Uterus (tissue), 4 donors: Measurements from ENCODE around the gene CCT7. TPM values are rescaled to one million over a fixed set of nuclear protein-coding genes. Genes with fewer than 3 reads are reported as not detected.

Experiments
- DNase-seq, 2 donors: peaks; one replicate each; pipeline ENCODE4 v3.0.0-alpha.2; 2019 to 2020
- H3K27ac ChIP-seq, 2 donors: fragments of 200-600 bp; sonication (generic); 1 replicate in 1 of 2; 2 replicates in 1 of 2; pipeline ENCODE4 v1.5.1; 2016 to 2018
- H3K27me3 ChIP-seq, 2 donors: fragments of 200-600 bp; sonication (generic); one replicate each; pipeline ENCODE4 v1.5.1; 2018 to 2019; ENCODE audit warnings: control low read depth in 1 of 2
- H3K36me3 ChIP-seq, 2 donors: fragments of 200-600 bp; sonication (generic); one replicate each; pipeline ENCODE4 v1.5.1; 2019; ENCODE audit warnings: control low read depth in 1 of 2
- H3K4me1 ChIP-seq, 2 donors: fragments of 200-600 bp; sonication (generic); one replicate each; pipeline ENCODE4 v1.5.1; 2018 to 2019; ENCODE audit warnings: control low read depth in 1 of 2
- H3K4me3 ChIP-seq, 2 donors: fragments of 200-600 bp; sonication (generic); 1 replicate in 1 of 2; 2 replicates in 1 of 2; pipeline ENCODE4 v1.5.1; 2018 to 2019; ENCODE audit warnings: mild to moderate bottlenecking in 1 of 2
- H3K9me3 ChIP-seq, 2 donors: fragments of 200-600 bp; sonication (generic); one replicate each; pipeline ENCODE4 v1.5.1; 2019; ENCODE audit warnings: control low read depth in 1 of 2
- POLR2A ChIP-seq, 2 donors: fragments of 450-650 bp; IDR thresholded peaks; one replicate each; pipeline ENCODE4 v1.6.1; 2016; ENCODE audit warnings: antibody characterized with exemption in 2 of 2, mild to moderate bottlenecking in 1 of 2, moderate library complexity in 1 of 2
- intact Hi-C: fragments of 100-400 bp; cut with DNase I; formaldehyde crosslinking; loops from one replicate; pipeline ENCODE4 v1.15.1; 2023; ENCODE audit warnings: low total_unique reads
- total RNA-seq, 4 donors: library from RNA; depleted of rRNA in 3 of 4; stranded (reverse); fragments of >200 nt in 3 of 4; gene quantifications; one replicate each; pipeline versions ENCODE4 v1.1.0 to v1.2.4, GENCODE V29; 2014 to 2023
- TF ChIP-seq, protein P1 (sequence below), 4 experiments: fragments of 200-600 bp in 2 of 4; fragments of 450-650 bp in 2 of 4; sonication (generic) in 2 of 4; IDR thresholded peaks; one replicate each; pipeline ENCODE4 v1.5.1; 2016 to 2019; ENCODE audit warnings: antibody characterized with exemption in 4 of 4, mild to moderate bottlenecking in 2 of 4, moderate library complexity in 1 of 4
- donor health status: DM: yes; HTN: yes; CAD: no.

The CCT7 gene
- total RNA-seq, 4 donors from 2014 or later, result 118 to 269 (median 188) TPM

DNA sequence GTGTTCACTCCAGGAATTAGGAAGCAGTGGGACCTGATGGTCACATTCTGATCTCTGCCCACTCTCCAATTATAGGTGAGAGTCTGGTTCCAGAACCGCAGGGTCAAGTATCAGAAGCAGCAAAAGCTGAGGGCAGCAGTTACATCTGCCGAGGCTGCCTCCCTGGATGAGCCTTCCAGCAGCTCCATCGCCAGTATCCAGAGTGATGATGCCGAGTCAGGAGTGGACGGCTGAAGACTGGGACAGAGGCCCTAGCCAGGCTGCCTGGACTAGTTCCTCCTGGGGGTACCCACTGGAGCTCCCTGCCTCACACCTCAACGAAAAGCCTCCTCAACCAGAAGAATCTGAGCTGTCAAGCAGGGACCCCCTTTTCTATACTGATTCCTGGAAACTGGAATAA is 23.4 kb upstream of the CCT7 start:
- no peaks in the 10 kb centered on the region for H3K9me3 ChIP-seq

DNA sequence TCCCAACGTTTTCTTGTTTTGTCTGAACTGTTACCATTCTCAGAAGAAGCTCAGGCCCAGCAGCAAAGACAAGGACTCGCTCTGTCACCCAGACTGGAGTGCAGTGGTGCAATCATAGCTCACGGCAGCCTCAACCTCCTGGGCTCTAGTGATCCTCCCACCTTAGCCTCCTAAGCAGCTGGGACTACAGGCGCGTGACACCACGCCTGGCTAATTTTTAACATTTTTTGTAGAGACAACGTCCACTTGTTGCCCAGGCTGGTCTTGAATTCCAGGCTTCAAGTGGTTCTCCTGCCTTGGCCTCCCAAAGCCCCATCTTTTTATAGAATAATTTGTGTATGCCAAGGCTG is 22.0 kb upstream of the CCT7 start:
- Histone ChIP-seq H3K27me3 (no peaks in the 10 kb centered on the region), H3K36me3 (no peaks in the 10 kb centered on the region), H3K9me3 (no peaks in the 10 kb centered on the region), H3K4me3 (no peak overlapping the region), H3K27ac (no peak overlapping the region), H3K4me1 (no peaks in the 10 kb centered on the region)
- intact Hi-C loops, result no loop called here
- DNase-seq, result no peak
- TF ChIP-seq, protein P1, sequence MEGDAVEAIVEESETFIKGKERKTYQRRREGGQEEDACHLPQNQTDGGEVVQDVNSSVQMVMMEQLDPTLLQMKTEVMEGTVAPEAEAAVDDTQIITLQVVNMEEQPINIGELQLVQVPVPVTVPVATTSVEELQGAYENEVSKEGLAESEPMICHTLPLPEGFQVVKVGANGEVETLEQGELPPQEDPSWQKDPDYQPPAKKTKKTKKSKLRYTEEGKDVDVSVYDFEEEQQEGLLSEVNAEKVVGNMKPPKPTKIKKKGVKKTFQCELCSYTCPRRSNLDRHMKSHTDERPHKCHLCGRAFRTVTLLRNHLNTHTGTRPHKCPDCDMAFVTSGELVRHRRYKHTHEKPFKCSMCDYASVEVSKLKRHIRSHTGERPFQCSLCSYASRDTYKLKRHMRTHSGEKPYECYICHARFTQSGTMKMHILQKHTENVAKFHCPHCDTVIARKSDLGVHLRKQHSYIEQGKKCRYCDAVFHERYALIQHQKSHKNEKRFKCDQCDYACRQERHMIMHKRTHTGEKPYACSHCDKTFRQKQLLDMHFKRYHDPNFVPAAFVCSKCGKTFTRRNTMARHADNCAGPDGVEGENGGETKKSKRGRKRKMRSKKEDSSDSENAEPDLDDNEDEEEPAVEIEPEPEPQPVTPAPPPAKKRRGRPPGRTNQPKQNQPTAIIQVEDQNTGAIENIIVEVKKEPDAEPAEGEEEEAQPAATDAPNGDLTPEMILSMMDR (IDR thresholded peaks at IDR 0.05), result no peak

More for the DNA sequence above, 23.4 kb upstream of the CCT7 start:
- no peak for TF ChIP-seq POLR2A (IDR thresholded peaks at IDR 0.05)
- TF ChIP-seq, protein P1 (IDR thresholded peaks at IDR 0.05), result no peak
- H3K36me3 ChIP-seq, result no peaks in the 10 kb centered on the region
- no peak for DNase-seq
- no peak overlapping the region for H3K4me3 ChIP-seq
- intact Hi-C loops, result no loop called here
- no peaks in the 10 kb centered on the region for H3K4me1 ChIP-seq
- H3K27ac ChIP-seq, result no peak overlapping the region
- H3K27me3 ChIP-seq, result peaks cover 0 to 5% of the 10 kb centered on the region in 2 donors

DNA sequence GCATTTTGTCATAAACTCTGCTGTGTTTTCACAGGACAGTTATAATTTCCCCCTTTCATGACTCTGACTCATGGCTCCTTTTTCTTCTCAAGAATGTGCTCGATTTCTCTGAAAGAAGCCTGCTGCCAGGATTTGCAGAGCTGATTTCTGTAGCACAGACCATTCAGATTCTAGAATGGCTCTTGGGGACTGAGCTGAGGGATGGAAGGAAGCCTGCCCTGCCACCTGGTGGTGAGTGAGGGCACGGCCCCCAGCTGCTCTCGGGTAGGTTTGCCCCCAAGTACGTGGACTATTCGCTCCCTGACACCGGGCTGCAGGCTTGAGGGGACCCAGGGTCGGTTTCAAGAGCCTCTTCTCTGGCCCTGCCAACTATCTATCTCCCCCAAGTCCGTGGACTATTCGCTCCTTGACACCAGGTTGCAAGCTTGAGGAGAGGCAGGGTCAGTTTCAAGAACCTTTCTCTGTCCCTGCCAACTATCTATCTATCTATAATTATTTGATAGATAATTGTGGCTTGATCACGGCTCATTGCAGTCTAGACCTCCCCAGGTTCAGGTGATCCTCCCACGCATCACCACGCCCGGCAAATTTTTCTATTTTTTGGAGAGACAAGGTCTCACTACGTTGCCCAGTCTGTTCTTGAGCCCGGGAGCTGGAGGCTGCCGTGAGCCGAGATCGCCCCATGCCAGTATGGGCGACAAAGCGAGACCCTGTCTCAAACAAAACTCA is 21.5 kb upstream of the CCT7 start:
- Histone ChIP-seq H3K9me3 (no peaks in the 10 kb centered on the region), H3K4me1 (no peaks in the 10 kb centered on the region), H3K27ac (no peak overlapping the region), H3K36me3 (no peaks in the 10 kb centered on the region), H3K4me3 (no peak overlapping the region), H3K27me3 (no peaks in the 10 kb centered on the region)
- peak; percentile 42 to 56 for DNase-seq
- TF ChIP-seq, protein P1 (IDR thresholded peaks at IDR 0.05), result peak; percentile 67 to 84 (median 74)
- TF ChIP-seq POLR2A (IDR thresholded peaks at IDR 0.05), result no peak
- intact Hi-C loops, result no loop called here

DNA sequence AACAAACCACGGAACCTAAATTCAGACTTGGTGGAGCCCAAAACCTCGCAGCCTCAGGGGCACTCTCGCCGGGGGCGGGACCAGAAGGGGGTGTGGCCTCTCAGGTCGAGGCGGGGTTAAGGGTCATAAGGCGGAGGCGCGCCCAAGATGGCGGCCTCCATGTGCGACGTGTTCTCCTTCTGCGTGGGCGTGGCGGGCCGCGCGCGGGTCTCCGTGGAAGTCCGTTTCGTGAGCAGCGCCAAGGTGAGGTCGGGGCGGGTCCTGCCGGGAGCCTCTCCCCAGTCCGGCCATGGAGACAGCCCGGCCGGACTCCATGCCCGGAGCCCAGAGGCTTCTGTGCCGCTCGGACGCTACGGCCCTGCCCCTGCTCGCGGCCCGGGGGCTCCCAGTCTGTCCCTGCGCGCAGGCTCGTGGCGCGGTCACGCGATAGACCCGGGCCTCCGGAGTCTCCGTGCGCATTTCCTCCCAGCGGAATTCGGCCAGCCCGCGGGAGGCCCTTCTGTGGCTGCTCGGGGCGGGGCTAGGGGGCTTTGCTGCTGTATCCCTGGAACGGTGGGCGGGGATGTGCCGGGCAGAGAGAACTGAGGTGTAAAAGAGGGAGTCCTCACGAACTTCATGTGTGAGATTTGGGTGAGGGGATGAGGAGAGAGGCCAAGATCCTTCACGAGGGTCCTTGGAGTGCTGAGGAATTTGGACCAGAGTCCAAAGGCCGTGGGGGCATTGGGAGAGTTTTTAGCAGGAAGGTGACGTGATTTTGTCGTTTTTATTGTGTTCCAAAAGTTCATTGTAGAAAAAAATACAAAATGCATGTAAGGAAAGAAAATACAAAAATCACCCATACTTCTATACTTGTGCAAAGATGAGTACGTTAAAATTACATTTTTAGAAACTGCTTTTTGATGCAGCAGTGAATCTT is 19.7 kb upstream of the CCT7 start, which contains the start of gene SMYD5:
Gene SMYD5 (plus strand): TSS at position 126 of the 916 bp plus-strand sequence. CDS start 22 bp downstream, at position 148.
- no peaks in the 10 kb centered on the region for H3K36me3 ChIP-seq
- no peaks in the 10 kb centered on the region for H3K9me3 ChIP-seq
- intact Hi-C loops, result no loop called here
- H3K27me3 ChIP-seq, result no peaks in the 10 kb centered on the region
- DNase-seq, result peak; percentile 83 to 89
- peak within 1 kb of the TSS; percentile 62 to 75 for H3K27ac ChIP-seq
- TF ChIP-seq, protein P1 (IDR thresholded peaks at IDR 0.05), result no peak
- TF ChIP-seq POLR2A (IDR thresholded peaks at IDR 0.05), result peak; percentile 27 to 54
- no peaks in the 10 kb centered on the region for H3K4me1 ChIP-seq
- peak within 1 kb of the TSS; percentile 72 to 87 for H3K4me3 ChIP-seq

DNA sequence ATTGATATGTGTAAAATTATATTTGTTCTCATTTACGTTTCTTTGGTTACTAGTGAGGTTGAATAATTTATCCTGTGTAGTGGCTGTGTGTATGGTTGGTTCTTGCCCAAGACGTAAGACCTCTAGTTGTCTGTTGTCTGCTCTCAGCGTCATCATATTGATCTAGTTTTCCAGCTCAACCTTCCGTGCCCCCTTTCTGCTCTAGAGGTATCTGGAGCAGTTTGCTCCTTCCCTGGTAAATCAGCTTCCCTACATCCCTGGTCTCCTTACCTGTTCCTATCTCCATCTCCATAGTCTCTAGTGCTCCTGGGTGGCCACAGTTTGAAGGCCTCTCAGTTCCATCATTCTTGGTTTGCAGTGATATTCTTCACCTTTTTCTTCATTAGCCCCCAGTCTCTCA is 18.9 kb upstream of the CCT7 start:
- H3K9me3 ChIP-seq, result no peaks in the 10 kb centered on the region
- peak overlapping the region in 1 of 2 donors; percentile 72 for H3K4me3 ChIP-seq
- no peaks in the 10 kb centered on the region for H3K27me3 ChIP-seq
- TF ChIP-seq POLR2A (IDR thresholded peaks at IDR 0.05), result no peak
- TF ChIP-seq, protein P1 (IDR thresholded peaks at IDR 0.05), result no peak
- no peaks in the 10 kb centered on the region for H3K4me1 ChIP-seq
- DNase-seq, result no peak
- H3K27ac ChIP-seq, result no peak overlapping the region
- intact Hi-C loops, result no loop called here
- H3K36me3 ChIP-seq, result no peaks in the 10 kb centered on the region
